Measurements from ENCODE around the gene TICRR. TPM values are rescaled to one million over a fixed set of nuclear protein-coding genes. Genes with fewer than 3 reads are reported as not detected.
A peak's percentile ranks its signal among the peaks of the same experiment; 100 is the strongest.
"Not testable (repeated sequence)": the region's sequence is repeated elsewhere in the genome, so short reads cannot be mapped to it uniquely, and the experiment has no call there.

Gene TICRR
- 1 to 10 TPM; 7.6 to 9.1 (median 8.5) TPM for polyA plus RNA-seq (ENCODE audit: insufficient read length in 3 of 3)

GRCh38 chr15:89575146-89575655 lies at the start of gene TICRR:
Gene TICRR (plus strand): TSS chr15:89575469. CDS start chr15:89575587, 118 bp downstream.
- peak; percentile 99 to 100 (median 100) for DNase-seq (ENCODE audit: low read depth in 3 of 3, low spot score in 2 of 3)

- no peak for DNase-seq (ENCODE audit: low read depth in 3 of 3, low spot score in 2 of 3)
Measured at GRCh38 chr15:89526181-89526580, 49.1 kb upstream of the TICRR start.

GRCh38 chr15:89526601-89527441 lies 48.4 kb upstream of the TICRR start:
- DNase-seq (ENCODE audit: low read depth in 3 of 3, low spot score in 2 of 3), result no peak

- no peak for DNase-seq (ENCODE audit: low read depth in 3 of 3, low spot score in 2 of 3)
Measured at GRCh38 chr15:89528757-89529352, 46.4 kb upstream of the TICRR start.

- no peak for DNase-seq (ENCODE audit: low read depth in 3 of 3, low spot score in 2 of 3)
Measured at GRCh38 chr15:89530976-89531375, 44.3 kb upstream of the TICRR start.

- no peak for DNase-seq (ENCODE audit: low read depth in 3 of 3, low spot score in 2 of 3)
Measured at GRCh38 chr15:89531796-89532537, 43.3 kb upstream of the TICRR start.

- no peak for DNase-seq (ENCODE audit: low read depth in 3 of 3, low spot score in 2 of 3)
Measured at GRCh38 chr15:89533861-89534544, 41.3 kb upstream of the TICRR start.

- DNase-seq (ENCODE audit: low read depth in 3 of 3, low spot score in 2 of 3), result no peak
Measured at GRCh38 chr15:89539027-89539426, 36.2 kb upstream of the TICRR start.

- DNase-seq (ENCODE audit: low read depth in 3 of 3, low spot score in 2 of 3), result no peak
Measured at GRCh38 chr15:89542369-89542768, 32.9 kb upstream of the TICRR start.

GRCh38 chr15:89543389-89543788 lies 31.9 kb upstream of the TICRR start:
- no peak for DNase-seq (ENCODE audit: low read depth in 3 of 3, low spot score in 2 of 3)

GRCh38 chr15:89549138-89549537 lies 26.1 kb upstream of the TICRR start:
- DNase-seq (ENCODE audit: low read depth in 3 of 3, low spot score in 2 of 3), result not testable (repeated sequence)

- DNase-seq (ENCODE audit: low read depth in 3 of 3, low spot score in 2 of 3), result no peak
Measured at GRCh38 chr15:89550427-89550826, 24.8 kb upstream of the TICRR start.

- DNase-seq (ENCODE audit: low read depth in 3 of 3, low spot score in 2 of 3), result no peak
Measured at GRCh38 chr15:89551550-89551949, 23.7 kb upstream of the TICRR start.

- no peak for DNase-seq (ENCODE audit: low read depth in 3 of 3, low spot score in 2 of 3)
Measured at GRCh38 chr15:89553632-89554031, 21.6 kb upstream of the TICRR start.

GRCh38 chr15:89554247-89554646 lies 21.0 kb upstream of the TICRR start:
- DNase-seq (ENCODE audit: low read depth in 3 of 3, low spot score in 2 of 3), result no peak

- no peak for DNase-seq (ENCODE audit: low read depth in 3 of 3, low spot score in 2 of 3)
Measured at GRCh38 chr15:89555768-89556167, 19.5 kb upstream of the TICRR start.

- peak in 2 of 3 donors; percentile 53 to 54 for DNase-seq (ENCODE audit: low read depth in 3 of 3, low spot score in 2 of 3)
Measured at GRCh38 chr15:89556413-89557262, 18.6 kb upstream of the TICRR start.

- no peak for DNase-seq (ENCODE audit: low read depth in 3 of 3, low spot score in 2 of 3)
Measured at GRCh38 chr15:89559769-89560264, 15.5 kb upstream of the TICRR start.

GRCh38 chr15:89566181-89566580 lies 9.1 kb upstream of the TICRR start:
- no peak for DNase-seq (ENCODE audit: low read depth in 3 of 3, low spot score in 2 of 3)
